Neutrophil (primary cell): ENCODE measurements around the gene EPHA4.

Source experiments
- H3K27ac ChIP-seq: fragments of 200-600 bp; sonication (generic); 2 replicates; pipeline ENCODE4 v1.5.1; 2016; ENCODE audit warnings: mild to moderate bottlenecking, moderate library complexity
- H3K27me3 ChIP-seq: fragments of 200-600 bp; sonication (generic); 2 replicates; pipeline ENCODE4 v1.6.0; 2016; ENCODE audit warnings: mild to moderate bottlenecking
- H3K36me3 ChIP-seq: fragments of 200-600 bp; sonication (generic); 2 replicates; pipeline ENCODE4 v1.5.1; 2017
- H3K4me1 ChIP-seq, 2 experiments: fragments of 200-600 bp in 1 of 2; sonication (generic) in 1 of 2; 1 replicate in 1 of 2; 2 replicates in 1 of 2; pipeline versions ENCODE4 v1.5.1 to v1.6.1; 2013 to 2016; ENCODE audit warnings: low read depth in 1 of 2, low read length in 1 of 2, mild to moderate bottlenecking in 1 of 2, moderate library complexity in 1 of 2; ENCODE audit not compliant: control insufficient read depth in 1 of 2, insufficient read depth in 1 of 2
- H3K4me3 ChIP-seq, 2 experiments: fragments of 200-600 bp in 1 of 2; sonication (generic) in 1 of 2; 1 replicate in 1 of 2; 2 replicates in 1 of 2; pipeline ENCODE4 v1.5.1; 2013 to 2016; ENCODE audit warnings: low read depth in 1 of 2, low read length in 1 of 2, mild to moderate bottlenecking in 1 of 2, moderate library complexity in 1 of 2
- H3K9me3 ChIP-seq: fragments of 200-600 bp; sonication (generic); 2 replicates; pipeline ENCODE4 v1.5.1; 2016
- CTCF ChIP-seq: fragments of 200-600 bp; sonication (generic); IDR thresholded peaks from 2 replicates; pipeline ENCODE4 v1.5.1; 2016; ENCODE audit warnings: antibody characterized with exemption

EPHA4 gene

DNA sequence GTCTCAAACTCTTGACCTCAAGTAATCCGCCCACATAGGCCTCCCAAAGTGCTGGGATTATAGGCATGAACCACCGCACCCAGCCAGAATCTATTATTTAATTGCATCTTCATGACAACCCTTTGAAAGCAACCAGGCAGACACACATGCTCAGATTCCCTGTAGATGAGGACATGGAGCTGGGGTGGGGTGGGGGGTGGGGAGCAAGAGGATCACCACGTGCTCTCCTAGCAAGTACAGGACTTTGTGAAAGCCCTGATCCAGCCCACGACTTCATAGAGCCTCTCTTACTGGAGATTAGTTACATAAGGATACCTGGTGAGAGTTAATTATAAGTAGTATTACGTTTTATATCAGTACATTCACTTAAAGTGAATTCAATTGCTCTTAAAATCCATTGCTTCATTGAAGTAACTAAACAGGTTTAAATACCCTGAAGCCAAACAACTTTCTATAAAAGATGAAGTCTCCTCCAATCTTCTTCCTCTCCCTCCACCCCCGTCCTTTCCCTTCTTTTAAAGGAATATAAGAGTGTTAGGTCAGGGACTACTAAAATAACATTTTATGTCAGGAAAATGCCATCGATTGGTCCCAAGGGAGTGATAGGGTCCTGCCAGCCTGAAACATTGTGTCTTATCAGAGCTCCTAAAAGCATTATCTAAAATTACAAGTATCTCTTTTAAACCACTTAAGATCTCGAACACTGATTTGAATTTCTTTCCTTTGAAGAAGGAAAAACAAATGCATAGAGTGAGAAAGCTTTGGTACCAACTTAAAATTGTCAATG is 123.9 kb downstream of the EPHA4 start:
- Histone ChIP-seq H3K27ac (no peak overlapping the region), H3K4me1 (no peaks in the 10 kb centered on the region), H3K4me3 (no peak overlapping the region), H3K36me3 (no peaks in the 10 kb centered on the region), H3K9me3 (no peaks in the 10 kb centered on the region), H3K27me3 (no peaks in the 10 kb centered on the region)
- no peak for TF ChIP-seq CTCF

- H3K9me3 ChIP-seq = no peaks in the 10 kb centered on the region
- H3K4me3 ChIP-seq = no peak overlapping the region
- no peak overlapping the region for H3K27ac ChIP-seq
- TF ChIP-seq CTCF = no peak
- no peaks in the 10 kb centered on the region for H3K36me3 ChIP-seq
- H3K4me1 ChIP-seq = no peaks in the 10 kb centered on the region
- no peaks in the 10 kb centered on the region for H3K27me3 ChIP-seq
These were observed 124.8 kb downstream of the EPHA4 start for GRCh38 chr2:221447310-221447709.

DNA sequence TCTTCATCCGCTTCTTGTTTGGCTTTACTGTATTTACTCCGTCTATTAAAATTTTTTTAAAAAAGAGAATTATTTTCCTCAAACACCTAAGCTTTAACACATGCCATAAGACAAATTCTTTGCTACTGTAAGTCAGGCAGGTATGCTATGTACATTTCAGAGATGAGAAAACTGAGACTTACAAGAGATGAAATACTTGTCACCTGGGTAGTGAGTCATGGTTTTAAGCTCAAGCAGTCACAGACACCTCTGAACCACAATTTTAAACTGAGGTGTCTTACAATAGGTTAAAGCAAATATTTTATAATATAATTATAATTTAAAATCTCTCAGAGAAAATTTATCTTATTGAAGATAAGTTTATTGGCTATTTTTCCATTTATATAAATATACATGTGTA is 126.0 kb downstream of the EPHA4 start:
- no peaks in the 10 kb centered on the region for H3K27me3 ChIP-seq
- H3K27ac ChIP-seq = no peak overlapping the region
- no peak for TF ChIP-seq CTCF
- no peaks in the 10 kb centered on the region for H3K4me1 ChIP-seq
- no peaks in the 10 kb centered on the region for H3K9me3 ChIP-seq
- no peaks in the 10 kb centered on the region for H3K36me3 ChIP-seq
- no peak overlapping the region for H3K4me3 ChIP-seq

GRCh38 chr2:221444106-221444505 is 128.0 kb downstream of the EPHA4 start:
- Histone ChIP-seq H3K36me3 (no peaks in the 10 kb centered on the region), H3K27ac (no peak overlapping the region), H3K4me3 (no peak overlapping the region), H3K9me3 (no peaks in the 10 kb centered on the region), H3K4me1 (no peaks in the 10 kb centered on the region), H3K27me3 (no peaks in the 10 kb centered on the region)
- no peak for TF ChIP-seq CTCF

- TF ChIP-seq CTCF = no peak
- H3K9me3 ChIP-seq = no peaks in the 10 kb centered on the region
- H3K27ac ChIP-seq = no peak overlapping the region
- H3K4me1 ChIP-seq = no peaks in the 10 kb centered on the region
- H3K4me3 ChIP-seq = no peak overlapping the region
- no peaks in the 10 kb centered on the region for H3K27me3 ChIP-seq
- H3K36me3 ChIP-seq = no peaks in the 10 kb centered on the region
These were observed 128.5 kb downstream of the EPHA4 start for GRCh38 chr2:221443645-221444044.
